ENCODE results near the gene CPPED1.

DNA sequence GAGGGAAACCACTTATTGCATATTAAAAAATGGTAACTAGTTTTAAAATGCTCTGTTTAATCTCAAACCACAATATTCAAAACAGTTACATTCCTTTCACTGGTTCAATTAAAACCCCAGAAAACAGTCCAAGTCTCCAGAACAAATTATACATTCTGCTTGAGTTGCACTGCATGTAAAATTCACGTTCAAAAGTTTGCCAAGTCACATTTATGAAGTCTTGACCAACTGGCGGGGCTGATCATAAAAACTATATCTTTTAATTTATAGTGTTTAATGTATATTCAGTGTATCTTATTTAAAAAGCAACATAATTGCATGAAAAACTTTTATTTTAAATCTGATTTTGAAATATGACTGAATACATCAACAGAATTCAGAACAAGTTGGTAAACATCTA lies 25.0 kb downstream of the CPPED1 start:
- TF ChIP-seq, protein P1, sequence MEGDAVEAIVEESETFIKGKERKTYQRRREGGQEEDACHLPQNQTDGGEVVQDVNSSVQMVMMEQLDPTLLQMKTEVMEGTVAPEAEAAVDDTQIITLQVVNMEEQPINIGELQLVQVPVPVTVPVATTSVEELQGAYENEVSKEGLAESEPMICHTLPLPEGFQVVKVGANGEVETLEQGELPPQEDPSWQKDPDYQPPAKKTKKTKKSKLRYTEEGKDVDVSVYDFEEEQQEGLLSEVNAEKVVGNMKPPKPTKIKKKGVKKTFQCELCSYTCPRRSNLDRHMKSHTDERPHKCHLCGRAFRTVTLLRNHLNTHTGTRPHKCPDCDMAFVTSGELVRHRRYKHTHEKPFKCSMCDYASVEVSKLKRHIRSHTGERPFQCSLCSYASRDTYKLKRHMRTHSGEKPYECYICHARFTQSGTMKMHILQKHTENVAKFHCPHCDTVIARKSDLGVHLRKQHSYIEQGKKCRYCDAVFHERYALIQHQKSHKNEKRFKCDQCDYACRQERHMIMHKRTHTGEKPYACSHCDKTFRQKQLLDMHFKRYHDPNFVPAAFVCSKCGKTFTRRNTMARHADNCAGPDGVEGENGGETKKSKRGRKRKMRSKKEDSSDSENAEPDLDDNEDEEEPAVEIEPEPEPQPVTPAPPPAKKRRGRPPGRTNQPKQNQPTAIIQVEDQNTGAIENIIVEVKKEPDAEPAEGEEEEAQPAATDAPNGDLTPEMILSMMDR (IDR thresholded peaks at IDR 0.05): no peak
- TF ChIP-seq POLR2AphosphoS5 (IDR thresholded peaks at IDR 0.05): no peak
- no peak for TF ChIP-seq POLR2A (IDR thresholded peaks at IDR 0.05)

Data from prostate gland (tissue), 2 donors.